ENCODE data around the gene ZC3H4.
"Not testable (repeated sequence)": the region's sequence is repeated elsewhere in the genome, so short reads cannot be mapped to it uniquely, and the experiment has no call there.

The ZC3H4 gene

DNA sequence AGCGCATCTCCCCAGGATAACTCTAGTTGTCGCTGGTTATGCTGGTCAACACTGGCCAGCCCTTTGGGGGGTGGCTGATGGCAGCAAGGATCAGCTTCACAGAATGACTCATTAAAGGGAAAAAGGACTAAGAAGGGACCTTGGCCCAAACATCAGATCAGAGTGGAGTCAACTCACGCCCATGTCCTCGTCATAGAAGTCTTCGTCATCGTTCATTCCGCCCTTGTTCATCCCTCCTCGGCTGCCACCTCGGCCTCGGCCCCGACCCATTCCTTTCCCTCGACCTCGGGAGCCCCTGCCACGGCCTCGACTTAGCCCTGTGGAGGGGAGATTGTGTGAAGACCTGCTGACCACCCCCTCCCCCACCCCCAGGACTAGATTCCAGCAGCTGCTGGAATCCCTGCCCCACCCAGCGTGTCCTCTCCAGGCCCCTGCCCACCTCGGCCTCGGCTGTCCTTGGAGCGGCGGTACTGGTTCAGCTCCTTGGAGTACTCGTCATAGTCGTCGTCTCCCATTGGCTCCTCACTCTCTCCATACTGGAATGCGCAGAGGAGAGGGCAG, 28.6 kb downstream of the ZC3H4 start:
- no peak for DNase-seq

DNA sequence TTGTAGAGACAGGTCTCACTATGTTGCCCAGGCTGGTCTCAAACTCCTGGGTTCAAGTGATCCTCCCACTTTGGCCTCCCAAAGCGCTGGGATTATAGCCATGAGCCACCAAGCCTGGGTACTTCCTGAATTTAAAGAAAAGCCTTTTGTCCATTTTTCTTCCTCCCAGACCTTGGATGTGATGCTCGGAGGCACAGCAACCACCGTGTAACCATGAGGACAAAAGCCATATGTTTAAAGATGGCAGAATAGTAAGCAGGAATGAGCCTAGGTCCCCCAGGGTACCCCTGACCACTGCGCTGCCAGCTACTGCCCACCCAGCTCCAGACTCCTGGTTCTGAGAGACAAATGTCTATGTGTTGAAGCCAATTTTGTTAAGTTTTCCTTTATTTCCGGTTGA, 31.1 kb downstream of the ZC3H4 start:
- no peak for DNase-seq

DNA sequence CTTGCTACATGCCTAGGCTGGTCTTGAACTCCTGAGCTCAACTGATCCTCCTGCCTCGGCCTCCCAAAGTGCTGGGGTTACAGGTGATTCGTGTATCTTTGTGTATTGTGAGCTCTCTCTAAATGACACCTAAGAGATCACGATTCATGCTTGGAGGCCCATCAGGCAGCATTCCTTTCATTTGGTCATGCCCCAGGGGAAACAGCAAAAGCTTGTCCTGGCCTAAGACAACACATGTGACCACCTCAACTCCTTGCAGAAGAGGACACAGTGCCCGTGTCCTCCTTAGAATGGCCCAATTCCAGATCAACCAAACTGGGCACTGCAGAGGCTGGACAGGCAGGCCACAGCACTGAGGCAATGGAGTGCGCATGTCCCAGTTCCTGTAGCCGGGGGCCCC, 32.5 kb downstream of the ZC3H4 start:
- no peak for DNase-seq

DNA sequence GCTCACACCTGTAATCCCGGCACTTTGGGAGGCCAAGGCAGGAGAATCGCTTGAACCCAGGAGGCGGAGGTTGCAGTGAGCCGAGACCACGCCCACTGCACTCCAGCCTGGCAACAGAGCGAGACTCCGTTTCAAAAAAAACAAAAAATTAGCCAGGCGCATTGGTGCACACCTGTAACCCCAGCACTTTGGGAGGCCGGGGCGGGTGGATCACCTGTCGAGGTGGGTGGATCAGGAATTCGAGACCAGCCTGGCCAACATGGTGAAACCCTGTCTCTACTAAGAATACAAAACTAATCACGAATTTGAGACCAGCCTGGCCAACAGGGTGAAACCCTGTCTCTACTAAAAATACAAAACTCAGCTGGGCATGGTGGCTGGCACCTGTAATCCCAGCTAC, 35.2 kb downstream of the ZC3H4 start:
- not testable (repeated sequence) for DNase-seq

DNA sequence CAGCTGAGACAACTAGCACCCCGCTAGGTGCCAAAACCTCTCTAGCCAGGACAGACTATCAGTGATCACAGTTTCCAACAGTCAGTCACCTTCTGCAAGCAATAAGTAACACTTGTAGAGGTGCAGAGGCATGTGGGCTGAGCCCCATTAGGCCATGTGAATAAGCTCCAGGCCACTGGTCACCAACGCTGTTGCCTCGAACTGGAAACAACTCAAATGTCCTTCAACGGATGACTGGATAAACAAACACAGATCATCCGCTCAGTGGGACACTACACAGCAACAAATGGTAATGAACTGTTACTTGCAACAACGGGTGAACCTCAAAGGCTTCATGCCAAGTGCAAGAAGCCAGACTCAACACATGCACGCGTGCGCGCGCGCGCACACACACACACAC, 37.6 kb downstream of the ZC3H4 start:
- no peak for DNase-seq

DNA sequence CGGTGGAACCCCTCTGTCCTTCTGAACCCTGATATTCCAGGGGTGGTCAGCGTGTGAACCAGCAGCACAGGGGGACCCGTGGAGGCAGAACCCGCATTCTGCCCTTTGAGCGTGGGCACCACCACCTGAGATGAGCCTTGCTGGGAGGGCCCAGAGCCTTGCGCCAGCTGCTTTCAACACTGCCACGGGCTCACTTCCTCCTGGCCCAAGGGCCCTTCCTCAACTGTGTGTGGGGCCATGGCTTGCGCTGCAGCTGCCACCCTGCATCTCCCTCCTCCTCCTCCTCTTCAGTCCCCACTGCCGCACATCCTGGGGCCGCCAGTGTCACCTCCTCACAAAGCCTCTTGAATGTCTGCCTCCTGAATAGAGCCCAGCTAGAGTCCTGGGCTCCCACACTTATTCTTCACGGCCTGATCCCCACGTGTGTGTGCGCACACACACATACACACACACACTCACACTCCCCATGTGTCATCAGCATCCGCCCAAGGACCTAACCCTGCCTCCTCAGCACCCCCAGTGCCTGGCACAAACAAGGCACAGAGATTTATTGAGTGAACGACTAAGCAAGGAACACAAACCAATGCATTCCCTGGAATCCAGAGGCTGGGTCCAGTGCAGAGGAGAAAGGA, 38.3 kb downstream of the ZC3H4 start:
- no peak for DNase-seq

DNA sequence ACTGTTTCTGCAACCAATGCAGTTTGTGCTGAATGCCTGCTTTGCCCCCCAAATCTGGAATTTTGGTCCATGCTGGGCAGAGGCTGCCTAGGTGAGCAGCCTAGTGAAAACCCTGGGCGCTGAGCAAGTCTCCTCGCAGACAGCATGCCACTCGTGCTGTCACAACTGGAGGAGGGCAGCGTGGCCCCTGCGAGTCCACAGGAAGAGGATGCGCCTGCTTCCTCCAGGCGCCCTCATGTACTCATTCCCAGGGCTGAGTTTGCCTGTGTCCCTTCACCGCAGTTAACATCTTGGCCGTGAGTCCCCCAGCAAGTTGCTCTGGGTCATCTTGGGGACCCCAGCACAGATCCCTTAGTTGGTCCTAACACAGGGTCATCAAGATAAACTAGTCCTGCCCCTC, 39.0 kb downstream of the ZC3H4 start:
- DNase-seq = no peak

DNA sequence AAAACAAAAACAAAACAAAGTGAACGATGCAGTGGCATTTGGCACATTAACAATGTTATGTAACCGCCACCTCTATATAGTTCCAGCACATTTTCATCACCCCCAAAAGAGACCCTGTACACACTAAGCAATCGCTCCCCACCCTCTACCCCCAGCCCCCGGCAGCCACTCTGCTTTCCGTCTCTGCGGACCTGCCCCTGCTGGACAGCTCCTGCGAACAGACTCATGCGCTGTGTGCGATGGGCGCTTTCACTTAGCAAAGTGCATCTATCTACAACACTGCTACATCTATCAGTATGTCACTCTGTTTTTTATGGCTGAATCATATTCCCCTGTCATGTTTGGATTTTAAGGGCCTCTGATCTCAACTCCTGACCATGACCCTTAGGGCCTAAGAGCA, 40.0 kb downstream of the ZC3H4 start:
- no peak for DNase-seq

DNA sequence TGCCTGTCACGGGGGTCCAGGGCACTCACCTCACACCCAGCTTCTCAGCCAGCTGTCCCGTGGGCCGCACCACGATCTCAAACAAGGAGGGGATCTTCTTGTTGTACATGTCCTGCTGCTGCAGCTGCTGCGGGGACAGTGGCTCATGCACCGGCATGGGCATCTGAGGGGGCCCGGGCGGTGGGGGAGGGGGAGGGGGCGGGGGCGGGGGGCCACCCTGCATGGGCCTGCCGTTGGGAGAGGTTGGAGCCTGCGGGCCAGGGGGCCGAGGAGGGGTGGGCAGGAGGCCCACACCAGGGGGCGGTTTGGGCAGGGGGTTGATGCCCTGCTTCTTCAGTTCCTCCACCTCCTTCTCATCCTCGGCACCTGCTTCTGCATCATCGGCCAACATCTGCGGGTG, 41.3 kb downstream of the ZC3H4 start:
- DNase-seq = no peak

DNA sequence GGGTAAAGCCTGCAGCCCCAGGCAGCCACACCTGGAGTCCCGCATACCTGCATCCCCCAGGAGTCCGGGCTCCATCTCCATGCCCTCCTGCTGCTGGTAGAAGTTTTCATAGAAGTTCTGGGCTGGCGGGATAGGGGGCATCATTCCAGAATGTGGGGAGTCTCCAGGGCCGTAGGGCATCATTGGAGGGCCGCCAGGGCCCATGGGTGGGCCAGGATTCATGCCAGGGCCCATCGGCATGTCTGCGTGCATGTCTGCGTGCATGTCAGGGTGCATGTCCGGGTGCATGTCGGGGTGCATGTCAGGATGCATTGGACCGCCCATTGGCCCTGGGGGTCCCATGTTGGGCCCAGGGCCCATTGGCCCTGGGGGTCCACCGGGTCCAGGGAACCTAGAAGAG, 41.8 kb downstream of the ZC3H4 start:
- DNase-seq = no peak

DNA sequence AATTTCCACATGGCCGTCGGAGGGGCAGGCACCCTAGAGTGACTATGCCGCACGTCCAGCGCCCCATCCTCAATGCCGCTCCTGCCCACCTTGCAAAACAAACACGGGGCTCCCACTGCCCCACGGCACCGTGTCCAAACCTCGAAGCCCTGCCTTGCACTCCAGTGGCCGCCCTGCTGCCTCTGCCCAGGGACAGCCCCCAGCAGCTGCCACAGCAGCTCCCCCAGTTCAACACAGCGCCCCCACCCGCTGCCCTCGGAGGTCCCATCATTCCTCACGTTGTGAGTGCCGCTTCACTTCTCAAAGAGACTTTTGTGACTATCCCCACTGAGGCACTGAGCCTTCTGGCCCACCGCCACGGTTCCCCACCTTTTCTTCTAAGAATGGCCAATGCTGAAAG, 42.8 kb downstream of the ZC3H4 start:
- no peak for DNase-seq

DNA sequence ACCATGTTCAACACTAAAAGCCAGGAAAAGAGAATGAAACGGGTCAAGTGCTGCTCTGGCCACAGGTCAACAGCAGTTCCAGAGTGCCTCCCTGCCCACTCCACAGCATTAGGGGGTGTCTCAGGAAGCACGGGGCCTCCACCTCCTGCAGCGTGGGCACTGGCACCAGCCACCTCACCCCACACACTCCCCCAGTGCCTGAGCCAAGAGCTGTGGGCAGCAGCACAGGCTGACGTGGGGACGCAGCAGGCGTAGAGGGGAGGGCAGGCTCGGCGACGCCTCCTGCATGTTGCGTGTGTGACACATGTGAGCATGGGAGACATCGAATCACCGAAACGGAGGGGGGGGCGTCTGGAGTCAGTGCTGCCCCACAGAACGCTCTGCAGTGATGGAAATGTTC, 43.8 kb downstream of the ZC3H4 start:
- no peak for DNase-seq

DNA sequence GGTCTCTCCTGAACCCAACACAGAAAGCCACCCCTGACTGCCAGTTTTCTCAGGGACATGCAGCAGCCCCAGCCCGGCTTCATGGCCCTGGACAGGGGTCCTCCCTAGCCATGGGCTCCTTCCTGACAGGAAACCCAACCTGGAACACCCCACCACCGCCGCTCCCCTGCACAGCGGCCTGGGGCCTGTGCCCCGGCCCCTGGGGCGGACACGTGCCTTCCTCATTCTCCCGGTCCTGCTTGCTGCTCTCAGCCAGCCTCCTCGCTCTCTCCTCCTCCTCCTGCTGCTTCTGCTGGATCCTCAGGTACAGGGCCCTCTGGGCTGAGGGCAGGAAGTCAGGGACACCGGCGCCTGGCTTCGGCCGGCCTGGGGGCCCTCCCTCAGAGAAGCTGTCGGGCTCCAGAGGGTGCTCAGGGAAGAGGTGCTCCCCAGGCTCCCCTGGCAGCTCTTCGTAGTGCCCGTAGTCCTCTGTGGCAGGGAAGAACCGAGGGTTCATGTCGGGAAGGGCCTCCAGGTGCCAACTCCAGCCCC, 44.6 kb downstream of the ZC3H4 start:
- no peak for DNase-seq

DNA sequence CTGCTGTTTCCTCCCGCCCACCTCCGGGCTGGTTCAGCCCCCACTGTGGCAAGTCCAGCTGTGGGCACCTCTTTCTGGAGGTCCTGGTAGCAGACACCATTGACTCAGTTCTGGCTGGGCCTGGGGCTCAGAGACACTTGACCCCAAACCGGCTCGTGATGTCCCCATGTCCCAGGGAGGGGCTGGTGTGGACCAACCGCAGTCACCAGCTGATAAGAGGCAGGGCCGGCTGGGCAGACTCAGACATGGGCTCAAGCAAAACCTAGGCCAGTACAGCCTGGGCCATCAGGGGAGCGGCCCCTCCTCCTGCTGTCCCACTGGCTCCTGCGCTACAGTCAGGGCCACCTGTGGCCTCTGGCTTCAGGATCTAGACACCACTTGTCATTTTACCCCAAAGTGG, 45.3 kb downstream of the ZC3H4 start:
- DNase-seq = no peak

DNA sequence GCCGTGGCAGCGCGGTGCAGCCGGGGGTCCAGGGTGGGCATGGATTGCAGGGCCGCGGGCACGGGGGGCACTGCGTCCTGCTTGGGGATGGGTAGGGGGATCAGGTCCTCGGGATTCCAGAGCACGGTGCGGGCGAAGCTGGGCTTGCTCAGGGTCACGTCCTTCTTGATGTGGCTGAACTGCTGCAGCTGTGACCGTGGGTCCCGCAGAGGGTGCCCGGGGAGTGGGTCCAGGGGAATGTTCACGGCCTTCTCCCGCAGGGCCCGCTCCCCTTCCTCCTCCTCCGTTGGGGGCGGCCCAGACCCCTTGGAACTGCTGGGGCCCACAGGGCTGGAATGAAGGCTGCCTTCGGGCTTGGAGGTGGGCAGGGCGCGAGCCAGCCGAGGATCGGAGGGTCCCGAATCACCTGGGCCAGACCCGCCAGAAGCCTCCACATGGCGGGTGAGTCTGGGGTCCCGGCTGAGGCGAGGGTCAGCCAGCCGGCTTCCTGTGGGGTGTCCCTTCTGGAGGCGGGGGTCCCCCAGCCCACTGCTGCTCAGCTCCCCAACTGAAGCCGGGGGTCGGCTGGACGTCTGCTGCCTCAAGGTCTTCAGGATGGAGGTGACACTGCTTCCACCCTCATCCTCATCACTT, 46.2 kb downstream of the ZC3H4 start:
- no peak for DNase-seq

DNA sequence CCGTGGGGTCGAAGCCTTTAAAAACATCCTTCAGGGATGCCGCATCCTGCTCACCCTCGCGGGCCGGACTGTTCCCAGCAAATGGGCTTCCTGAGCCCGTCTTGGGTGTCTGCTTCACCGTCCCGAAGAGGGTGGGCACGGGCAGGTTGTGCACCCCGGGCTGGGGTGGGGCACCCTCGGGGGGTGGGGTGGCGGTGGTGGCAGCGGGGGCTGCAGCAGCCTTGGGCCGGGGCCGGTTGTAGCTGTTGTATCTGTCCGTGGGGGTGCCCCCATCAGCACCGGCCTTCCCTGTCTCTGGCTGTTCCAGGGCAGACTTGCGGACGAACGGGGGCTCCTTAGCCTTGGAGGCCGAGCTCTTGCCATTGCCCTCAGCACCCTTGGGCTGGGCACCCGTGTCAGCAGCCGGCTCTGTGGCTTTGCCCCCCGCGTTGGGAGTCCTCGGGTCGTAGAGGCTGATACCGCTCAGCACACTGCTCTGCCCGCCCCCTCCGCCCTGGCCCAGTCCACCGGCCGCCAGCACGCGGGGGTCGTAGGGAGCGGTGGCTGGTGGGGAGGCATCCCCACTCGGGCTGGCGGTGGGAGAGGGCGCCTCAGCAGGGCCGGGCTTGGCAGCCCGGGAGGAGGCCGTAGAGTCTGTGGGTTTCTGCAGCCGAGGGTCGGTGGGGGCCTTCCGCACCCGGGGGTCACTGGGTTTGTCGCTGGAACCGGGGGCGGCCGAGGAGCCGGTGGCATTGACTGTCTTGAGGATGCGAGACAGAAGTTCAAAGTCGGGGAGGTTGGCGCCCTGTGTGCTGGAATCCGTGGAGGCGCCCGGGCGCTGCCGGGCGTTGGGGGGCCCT, 47.0 kb downstream of the ZC3H4 start:
- no peak for DNase-seq

DNA sequence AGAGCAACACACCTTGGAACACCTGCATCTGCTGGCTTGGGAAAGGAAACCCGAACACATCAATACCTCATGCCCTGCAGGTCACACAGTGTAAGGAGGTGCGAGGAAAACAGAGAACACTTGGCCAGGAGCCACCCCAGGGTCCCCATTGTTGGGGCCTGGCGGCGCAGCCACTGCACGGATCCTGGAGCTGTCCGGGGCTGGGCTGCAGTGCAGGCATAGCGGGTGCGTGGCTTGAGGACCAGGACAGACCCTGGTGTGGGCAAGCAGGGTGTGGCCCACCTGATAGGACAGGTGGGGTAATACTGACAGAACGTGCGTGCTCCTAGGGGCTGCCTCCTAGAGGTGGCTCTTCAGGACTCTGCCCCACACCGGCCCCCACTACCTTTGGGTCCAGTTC, 48.3 kb downstream of the ZC3H4 start:
- DNase-seq = no peak

DNA sequence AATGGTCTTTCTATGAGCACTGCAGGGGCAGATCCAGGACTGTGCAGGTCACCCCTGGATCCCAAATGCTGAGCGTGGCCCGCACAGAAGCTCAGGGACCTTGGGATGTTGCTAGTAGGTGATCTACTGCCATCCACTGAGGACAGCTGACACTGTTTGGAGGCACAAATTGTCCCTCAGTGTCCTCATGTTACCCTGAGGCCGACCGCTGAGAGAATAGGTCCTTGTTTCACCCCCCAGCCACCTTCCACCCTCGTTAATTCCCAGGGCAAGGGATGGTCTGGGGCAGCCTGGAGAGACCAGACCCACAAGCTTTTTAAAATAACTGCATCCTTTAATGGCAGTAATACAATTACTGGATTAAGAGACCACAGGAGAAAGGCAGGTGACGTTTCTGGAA, 49.7 kb downstream of the ZC3H4 start:
- no peak for DNase-seq

DNA sequence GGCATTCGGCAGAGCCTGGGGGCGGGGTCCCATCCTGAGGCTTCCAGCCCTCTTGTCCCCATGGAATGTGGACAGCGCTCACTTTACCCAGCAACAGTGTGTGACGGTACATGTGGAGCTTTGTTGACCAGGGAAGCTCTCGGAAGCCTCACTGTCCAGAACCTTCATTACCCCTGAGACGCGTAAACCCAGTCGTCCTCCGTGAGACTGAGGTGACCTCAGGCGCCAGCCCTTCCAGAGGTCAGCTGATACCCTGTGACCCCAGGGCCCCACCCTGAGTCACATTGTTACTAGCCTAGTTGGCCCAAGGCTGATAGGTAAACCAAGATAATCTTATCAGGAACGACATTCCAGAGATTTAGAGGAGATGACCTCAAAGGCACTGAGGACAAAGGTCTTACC, 55.0 kb downstream of the ZC3H4 start:
- no peak for DNase-seq

DNA sequence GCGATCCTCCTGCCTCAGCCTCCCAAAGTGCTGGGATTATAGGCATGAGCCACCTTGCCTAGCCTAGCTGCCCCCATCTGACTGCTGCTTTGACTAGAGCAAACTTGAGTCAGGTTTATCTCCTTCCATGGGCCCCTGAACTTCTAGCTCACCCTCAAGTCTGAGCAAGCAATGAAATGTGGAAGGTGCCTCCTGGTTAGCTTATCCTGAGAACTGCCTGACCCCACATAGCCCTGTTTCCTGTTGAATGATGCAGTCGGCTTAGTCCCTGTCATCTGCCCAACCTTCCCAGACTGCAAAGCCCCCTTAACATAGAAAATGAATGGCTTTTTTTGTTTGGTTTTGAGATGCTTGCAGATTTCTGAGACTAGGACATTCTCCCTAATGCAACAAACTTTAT, 56.2 kb downstream of the ZC3H4 start:
- no peak for DNase-seq

DNA sequence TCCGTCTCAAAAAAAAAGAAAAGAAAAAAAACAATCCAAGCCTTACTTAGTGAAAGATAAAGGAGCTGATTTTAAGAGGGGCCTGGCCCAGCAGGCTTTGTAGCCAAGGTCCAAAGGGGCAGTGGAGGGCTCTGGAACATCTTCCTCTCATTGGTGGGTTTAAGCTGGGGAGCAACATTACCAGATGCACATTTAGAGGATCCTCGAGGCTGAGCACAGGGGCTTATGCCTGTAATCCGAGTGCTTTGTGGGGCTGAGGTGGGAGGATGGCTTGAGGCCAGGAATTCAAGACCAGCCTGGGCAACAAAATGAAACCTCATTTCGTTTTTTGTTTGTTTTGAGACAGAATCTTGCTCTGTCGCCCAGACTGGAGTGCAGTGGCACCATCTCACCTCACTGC, 57.2 kb downstream of the ZC3H4 start:
- no peak for DNase-seq

DNA sequence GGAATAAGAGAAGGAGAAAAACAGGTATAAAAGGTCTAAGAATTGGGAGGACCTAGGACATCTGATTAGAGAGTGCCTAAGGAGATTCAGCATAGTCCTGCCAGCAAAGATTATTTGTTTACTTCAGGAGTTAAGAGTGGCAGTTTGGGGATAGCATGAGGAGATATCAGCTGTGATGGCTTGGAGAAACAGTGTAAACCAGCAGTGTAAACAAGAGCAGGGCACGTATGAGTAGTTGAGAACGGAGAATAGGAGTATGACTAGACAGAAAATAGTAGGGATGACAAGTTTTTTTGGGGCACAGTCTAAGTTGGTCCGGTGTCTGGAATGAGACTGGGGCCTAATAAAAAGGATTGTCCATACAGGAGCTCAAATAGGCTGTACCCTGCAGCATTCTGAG, 63.0 kb downstream of the ZC3H4 start:
- DNase-seq = not testable (repeated sequence)

DNA sequence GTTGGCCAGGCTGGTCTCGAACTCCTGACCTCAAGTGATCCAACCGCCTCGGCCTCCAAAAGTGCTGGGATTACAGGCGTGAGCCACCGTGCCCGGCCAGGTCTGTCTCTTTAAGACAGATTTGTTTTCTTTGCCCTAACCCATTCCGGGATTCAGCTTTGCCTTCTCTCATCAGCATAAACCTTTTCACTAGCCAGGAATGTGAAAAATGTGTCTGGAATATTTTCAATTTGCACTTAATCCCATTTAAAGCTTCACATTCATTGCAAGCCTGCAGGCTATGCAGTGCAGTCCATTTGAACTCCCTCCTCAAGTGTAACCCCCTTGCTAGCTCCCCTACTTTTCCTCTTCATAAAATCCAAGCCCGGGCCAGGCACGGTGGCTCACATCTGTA, 64.3 kb downstream of the ZC3H4 start:
- DNase-seq = no peak

All from right kidney (tissue), 1 donor.